Suppressor macrophage treated with lipopolysaccharide for 1 hour (primary cell): Measurements from ENCODE around the gene ILDR1.
"Not testable (repeated sequence)": the region's sequence is repeated elsewhere in the genome, so short reads cannot be mapped to it uniquely, and the experiment has no call there.

ENCODE experiments used
- DNase-seq, 3 donors: peaks; one replicate each; pipeline ENCODE4 v3.0.0-alpha.2; 2020 to 2022

The ILDR1 gene

DNA sequence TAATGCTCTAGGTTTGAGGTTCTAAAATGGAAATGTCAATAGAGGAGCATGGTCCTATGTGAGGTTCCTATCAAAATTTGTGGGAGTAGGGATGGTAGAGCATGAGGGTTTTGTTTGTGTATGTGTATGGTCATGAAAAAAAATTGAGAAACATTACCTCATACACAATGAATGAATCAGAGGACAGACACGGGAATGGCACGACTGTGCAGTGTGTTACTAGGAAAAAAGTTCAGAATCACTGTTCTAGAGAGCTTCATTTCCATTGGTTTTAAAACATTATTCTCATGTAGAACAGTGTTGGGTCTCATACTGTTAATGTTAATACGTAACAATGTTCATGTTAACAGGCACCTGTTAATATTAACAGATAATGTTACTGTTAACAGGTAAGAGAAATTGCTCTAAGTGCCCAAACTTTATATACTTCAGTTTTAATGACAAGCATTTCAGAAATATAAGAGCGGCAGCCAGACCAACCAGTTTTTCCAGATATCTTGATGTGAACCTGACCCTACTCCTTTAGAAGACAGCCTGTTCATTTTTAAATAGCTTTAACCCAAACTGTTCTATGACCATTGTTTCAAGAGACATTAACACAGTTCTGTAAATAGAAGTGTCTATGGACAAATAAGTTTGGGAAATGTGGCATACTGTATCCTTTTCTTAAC lies 79.8 kb downstream of the ILDR1 start:
- DNase-seq, result peak in 1 of 3 donors; percentile 6

DNA sequence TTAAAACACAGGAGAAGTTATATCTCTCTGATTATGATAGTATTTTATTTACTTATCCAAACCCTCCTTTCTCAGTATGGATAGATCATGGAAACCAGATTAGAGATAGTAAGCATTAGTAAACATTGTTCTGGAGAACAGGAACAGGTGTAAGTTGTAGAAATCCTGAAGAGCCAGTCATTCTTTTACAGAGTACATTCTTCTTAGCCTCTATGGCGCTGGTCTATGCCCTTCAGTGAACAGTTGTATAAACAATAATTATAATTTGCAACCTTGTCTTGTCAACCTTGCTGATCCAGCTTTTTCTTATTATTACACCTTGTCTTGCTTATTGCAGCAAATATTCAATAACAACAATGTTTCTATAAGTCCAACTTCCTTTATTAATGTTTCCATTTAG lies 80.5 kb downstream of the ILDR1 start:
- no peak for DNase-seq

DNA sequence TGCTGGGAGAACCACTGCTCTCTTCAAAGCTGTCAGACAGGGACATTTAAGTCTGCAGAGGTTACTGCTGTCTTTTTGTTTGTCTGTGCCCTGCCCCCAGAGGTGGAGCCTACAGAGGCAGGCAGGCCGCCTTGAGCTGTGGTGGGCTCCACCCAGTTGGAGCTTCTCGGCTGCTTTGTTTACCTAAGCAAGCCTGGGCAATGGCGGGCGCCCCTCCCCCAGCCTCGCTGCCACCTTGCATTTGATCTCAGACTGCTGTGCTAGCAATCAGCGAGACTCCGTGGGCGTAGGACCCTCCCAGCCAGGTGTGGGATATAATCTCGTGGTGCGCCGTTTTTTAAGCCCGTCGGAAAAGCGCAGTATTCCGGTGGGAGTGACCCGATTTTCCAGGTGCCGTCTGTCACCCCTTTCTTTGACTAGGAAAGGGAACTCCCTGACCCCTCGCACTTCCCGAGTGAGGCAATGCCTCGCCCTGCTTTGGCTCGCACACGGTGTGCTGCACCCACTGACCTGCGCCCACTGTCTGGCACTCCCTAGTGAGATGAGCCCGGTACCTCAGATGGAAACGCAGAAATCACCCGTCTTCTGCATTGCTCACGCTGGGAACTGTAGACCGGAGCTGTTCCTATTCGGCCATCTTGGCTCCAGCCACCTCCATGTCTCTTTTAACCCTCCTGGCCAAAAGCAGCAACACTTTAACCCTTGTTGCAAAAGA lies 83.7 kb downstream of the ILDR1 start:
- DNase-seq, result not testable (repeated sequence)
